ENCODE measurements around the gene ZNF354B.

DNA sequence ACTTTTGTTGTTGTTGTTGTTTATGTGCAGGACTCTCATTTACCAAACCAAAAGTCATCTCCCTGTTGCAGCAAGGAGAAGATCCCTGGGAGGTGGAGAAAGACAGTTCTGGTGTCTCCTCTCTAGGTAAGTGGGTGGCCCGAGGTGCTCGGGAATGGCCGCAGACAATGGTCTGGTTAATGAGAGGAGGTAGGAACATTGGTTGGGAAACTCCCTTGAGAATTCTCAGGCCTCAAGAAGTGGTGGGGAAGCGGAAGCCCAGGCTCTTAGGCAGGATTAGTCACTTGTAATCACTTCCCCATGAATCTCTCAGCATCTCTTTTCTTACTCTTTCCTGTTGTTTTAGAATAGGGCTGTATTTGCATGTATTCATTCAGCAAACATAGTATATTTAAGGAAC is 7.2 kb downstream of the ZNF354B start:
- TF ChIP-seq, protein P1, sequence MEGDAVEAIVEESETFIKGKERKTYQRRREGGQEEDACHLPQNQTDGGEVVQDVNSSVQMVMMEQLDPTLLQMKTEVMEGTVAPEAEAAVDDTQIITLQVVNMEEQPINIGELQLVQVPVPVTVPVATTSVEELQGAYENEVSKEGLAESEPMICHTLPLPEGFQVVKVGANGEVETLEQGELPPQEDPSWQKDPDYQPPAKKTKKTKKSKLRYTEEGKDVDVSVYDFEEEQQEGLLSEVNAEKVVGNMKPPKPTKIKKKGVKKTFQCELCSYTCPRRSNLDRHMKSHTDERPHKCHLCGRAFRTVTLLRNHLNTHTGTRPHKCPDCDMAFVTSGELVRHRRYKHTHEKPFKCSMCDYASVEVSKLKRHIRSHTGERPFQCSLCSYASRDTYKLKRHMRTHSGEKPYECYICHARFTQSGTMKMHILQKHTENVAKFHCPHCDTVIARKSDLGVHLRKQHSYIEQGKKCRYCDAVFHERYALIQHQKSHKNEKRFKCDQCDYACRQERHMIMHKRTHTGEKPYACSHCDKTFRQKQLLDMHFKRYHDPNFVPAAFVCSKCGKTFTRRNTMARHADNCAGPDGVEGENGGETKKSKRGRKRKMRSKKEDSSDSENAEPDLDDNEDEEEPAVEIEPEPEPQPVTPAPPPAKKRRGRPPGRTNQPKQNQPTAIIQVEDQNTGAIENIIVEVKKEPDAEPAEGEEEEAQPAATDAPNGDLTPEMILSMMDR (IDR thresholded peaks at IDR 0.05): no peak
- TF ChIP-seq POLR2AphosphoS5 (IDR thresholded peaks at IDR 0.05): no peak
- TF ChIP-seq POLR2A (IDR thresholded peaks at IDR 0.05): no peak
- TF ChIP-seq EP300 (IDR thresholded peaks at IDR 0.05): no peak
